C4-2B (cell line): ENCODE data around the gene SLC38A9.

ENCODE experiments used
- CTCF ChIP-seq: fragments of 450-650 bp; conservative IDR thresholded peaks from 2 replicates; pipeline ENCODE4 v1.5.1; 2017; ENCODE audit warnings: mild to moderate bottlenecking
- ZFX ChIP-seq: fragments of 450-650 bp; IDR thresholded peaks from 2 replicates; pipeline ENCODE4 v1.6.1; 2017

- TF ChIP-seq CTCF (no peak), ZFX (no peak)
Measured at GRCh38 chr5:55682071-55682470, 30.1 kb downstream of the SLC38A9 start.
